Liver (tissue), 3 donors: ENCODE results near the gene MEN1.

Source experiments
- EGR1 ChIP-seq, 2 donors: IDR thresholded peaks; 2 replicates each; pipeline ENCODE4 v1.6.1; 2016 to 2018; ENCODE audit warnings: antibody characterized with exemption in 2 of 2, low read depth in 2 of 2
- FOXA1 ChIP-seq: IDR thresholded peaks from 2 replicates; pipeline ENCODE4 v1.6.1; 2016; ENCODE audit warnings: antibody characterized with exemption
- GABPA ChIP-seq, 2 donors: IDR thresholded peaks in 1 of 2; conservative IDR thresholded peaks in 1 of 2; 2 replicates each; pipeline ENCODE4 v1.6.1; 2016; ENCODE audit warnings: antibody characterized with exemption in 2 of 2, mild to moderate bottlenecking in 1 of 2, moderate library complexity in 1 of 2
- JUND ChIP-seq, 2 donors: IDR thresholded peaks; 2 replicates each; pipeline ENCODE4 v1.6.1; 2016; ENCODE audit warnings: antibody characterized with exemption in 2 of 2
- RAD21 ChIP-seq, 2 donors: IDR thresholded peaks; 2 replicates each; pipeline ENCODE4 v1.6.1; 2016; ENCODE audit warnings: antibody characterized with exemption in 2 of 2, mild to moderate bottlenecking in 2 of 2
- SP1 ChIP-seq: IDR thresholded peaks from 2 replicates; pipeline ENCODE4 v1.6.1; 2018; ENCODE audit warnings: antibody characterized with exemption, mild to moderate bottlenecking
- YY1 ChIP-seq: IDR thresholded peaks from 2 replicates; pipeline ENCODE4 v1.6.1; 2016; ENCODE audit warnings: antibody characterized with exemption, mild to moderate bottlenecking
- TF ChIP-seq, protein P1 (sequence below): IDR thresholded peaks from 2 replicates; pipeline ENCODE4 v1.6.1; 2016; ENCODE audit warnings: antibody characterized with exemption, mild to moderate bottlenecking
- TF ChIP-seq, protein P2 (sequence below): IDR thresholded peaks from 2 replicates; pipeline ENCODE4 v1.6.1; 2016; ENCODE audit warnings: antibody characterized with exemption
- TF ChIP-seq, protein P3 (sequence below): fragments of 150-350 bp; IDR thresholded peaks from 2 replicates; pipeline ENCODE4 v1.5.1; 2017; ENCODE audit warnings: improper control_type of control experiment, low read depth, low read length; ENCODE audit not compliant: missing input control
- TF ChIP-seq, protein P4 (sequence below): IDR thresholded peaks from 2 replicates; pipeline ENCODE4 v1.6.1; 2016; ENCODE audit warnings: antibody characterized with exemption
- TF ChIP-seq, protein P5 (sequence below): IDR thresholded peaks from 2 replicates; pipeline ENCODE4 v1.6.1; 2016; ENCODE audit warnings: antibody characterized with exemption
- donor health status: healthy.
- donor health status: healthy.

DNA sequence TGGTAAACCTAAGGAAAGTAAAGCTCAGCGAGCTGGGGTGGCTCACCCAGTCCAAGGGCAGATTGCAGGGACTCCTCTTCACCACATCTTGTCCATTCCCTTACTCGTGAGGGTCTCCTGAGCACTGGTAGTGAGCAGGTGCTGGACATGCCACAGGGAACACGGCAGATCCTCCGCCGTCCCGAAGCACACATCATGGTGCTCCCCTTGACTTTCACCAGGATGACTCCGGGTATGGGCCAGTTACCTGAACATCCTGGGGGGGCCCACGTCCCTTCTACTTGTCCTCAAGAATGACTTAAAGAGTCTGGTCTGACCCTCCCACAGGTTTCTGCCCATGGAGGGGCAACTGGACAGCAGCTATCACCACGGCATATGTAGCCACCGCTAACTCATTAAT is 24.0 kb downstream of the MEN1 start:
- TF ChIP-seq, protein P1, sequence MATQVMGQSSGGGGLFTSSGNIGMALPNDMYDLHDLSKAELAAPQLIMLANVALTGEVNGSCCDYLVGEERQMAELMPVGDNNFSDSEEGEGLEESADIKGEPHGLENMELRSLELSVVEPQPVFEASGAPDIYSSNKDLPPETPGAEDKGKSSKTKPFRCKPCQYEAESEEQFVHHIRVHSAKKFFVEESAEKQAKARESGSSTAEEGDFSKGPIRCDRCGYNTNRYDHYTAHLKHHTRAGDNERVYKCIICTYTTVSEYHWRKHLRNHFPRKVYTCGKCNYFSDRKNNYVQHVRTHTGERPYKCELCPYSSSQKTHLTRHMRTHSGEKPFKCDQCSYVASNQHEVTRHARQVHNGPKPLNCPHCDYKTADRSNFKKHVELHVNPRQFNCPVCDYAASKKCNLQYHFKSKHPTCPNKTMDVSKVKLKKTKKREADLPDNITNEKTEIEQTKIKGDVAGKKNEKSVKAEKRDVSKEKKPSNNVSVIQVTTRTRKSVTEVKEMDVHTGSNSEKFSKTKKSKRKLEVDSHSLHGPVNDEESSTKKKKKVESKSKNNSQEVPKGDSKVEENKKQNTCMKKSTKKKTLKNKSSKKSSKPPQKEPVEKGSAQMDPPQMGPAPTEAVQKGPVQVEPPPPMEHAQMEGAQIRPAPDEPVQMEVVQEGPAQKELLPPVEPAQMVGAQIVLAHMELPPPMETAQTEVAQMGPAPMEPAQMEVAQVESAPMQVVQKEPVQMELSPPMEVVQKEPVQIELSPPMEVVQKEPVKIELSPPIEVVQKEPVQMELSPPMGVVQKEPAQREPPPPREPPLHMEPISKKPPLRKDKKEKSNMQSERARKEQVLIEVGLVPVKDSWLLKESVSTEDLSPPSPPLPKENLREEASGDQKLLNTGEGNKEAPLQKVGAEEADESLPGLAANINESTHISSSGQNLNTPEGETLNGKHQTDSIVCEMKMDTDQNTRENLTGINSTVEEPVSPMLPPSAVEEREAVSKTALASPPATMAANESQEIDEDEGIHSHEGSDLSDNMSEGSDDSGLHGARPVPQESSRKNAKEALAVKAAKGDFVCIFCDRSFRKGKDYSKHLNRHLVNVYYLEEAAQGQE = no peak
- TF ChIP-seq, protein P2, sequence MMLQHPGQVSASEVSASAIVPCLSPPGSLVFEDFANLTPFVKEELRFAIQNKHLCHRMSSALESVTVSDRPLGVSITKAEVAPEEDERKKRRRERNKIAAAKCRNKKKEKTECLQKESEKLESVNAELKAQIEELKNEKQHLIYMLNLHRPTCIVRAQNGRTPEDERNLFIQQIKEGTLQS = no peak
- TF ChIP-seq, protein P3, sequence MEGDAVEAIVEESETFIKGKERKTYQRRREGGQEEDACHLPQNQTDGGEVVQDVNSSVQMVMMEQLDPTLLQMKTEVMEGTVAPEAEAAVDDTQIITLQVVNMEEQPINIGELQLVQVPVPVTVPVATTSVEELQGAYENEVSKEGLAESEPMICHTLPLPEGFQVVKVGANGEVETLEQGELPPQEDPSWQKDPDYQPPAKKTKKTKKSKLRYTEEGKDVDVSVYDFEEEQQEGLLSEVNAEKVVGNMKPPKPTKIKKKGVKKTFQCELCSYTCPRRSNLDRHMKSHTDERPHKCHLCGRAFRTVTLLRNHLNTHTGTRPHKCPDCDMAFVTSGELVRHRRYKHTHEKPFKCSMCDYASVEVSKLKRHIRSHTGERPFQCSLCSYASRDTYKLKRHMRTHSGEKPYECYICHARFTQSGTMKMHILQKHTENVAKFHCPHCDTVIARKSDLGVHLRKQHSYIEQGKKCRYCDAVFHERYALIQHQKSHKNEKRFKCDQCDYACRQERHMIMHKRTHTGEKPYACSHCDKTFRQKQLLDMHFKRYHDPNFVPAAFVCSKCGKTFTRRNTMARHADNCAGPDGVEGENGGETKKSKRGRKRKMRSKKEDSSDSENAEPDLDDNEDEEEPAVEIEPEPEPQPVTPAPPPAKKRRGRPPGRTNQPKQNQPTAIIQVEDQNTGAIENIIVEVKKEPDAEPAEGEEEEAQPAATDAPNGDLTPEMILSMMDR = no peak
- TF ChIP-seq SP1 = no peak
- no peak for TF ChIP-seq JUND (IDR thresholded peaks at IDR 0.05)
- no peak for TF ChIP-seq YY1
- TF ChIP-seq, protein P4, sequence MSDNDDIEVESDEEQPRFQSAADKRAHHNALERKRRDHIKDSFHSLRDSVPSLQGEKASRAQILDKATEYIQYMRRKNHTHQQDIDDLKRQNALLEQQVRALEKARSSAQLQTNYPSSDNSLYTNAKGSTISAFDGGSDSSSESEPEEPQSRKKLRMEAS = no peak
- no peak for TF ChIP-seq FOXA1
- TF ChIP-seq RAD21 (IDR thresholded peaks at IDR 0.05) = no peak
- no peak for TF ChIP-seq EGR1 (IDR thresholded peaks at IDR 0.05; ENCODE audit: low read depth in 2 of 2)
- TF ChIP-seq, protein P5, sequence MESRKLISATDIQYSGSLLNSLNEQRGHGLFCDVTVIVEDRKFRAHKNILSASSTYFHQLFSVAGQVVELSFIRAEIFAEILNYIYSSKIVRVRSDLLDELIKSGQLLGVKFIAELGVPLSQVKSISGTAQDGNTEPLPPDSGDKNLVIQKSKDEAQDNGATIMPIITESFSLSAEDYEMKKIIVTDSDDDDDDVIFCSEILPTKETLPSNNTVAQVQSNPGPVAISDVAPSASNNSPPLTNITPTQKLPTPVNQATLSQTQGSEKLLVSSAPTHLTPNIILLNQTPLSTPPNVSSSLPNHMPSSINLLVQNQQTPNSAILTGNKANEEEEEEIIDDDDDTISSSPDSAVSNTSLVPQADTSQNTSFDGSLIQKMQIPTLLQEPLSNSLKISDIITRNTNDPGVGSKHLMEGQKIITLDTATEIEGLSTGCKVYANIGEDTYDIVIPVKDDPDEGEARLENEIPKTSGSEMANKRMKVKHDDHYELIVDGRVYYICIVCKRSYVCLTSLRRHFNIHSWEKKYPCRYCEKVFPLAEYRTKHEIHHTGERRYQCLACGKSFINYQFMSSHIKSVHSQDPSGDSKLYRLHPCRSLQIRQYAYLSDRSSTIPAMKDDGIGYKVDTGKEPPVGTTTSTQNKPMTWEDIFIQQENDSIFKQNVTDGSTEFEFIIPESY = no peak
- TF ChIP-seq GABPA (IDR thresholded peaks at IDR 0.05 in 1 of 2, conservative IDR thresholded peaks at IDR 0.05 in 1 of 2) = no peak
